Hematopoietic multipotent progenitor cell treated with erythropoietin and hydrocortisone succinate and interleukin-3 and kit ligand, for 4 days (in vitro differentiated cells): ENCODE measurements around the gene GPR33.
"Not testable (repeated sequence)": the region's sequence is repeated elsewhere in the genome, so short reads cannot be mapped to it uniquely, and the experiment has no call there.

Source experiments
- DNase-seq: peaks from one replicate; pipeline ENCODE4 v3.0.0-alpha.2; 2015

GPR33 gene

GRCh38 chr14:31457665-31458659, 29.9 kb downstream of the GPR33 start:
- DNase-seq: no peak

- peak; percentile 98 for DNase-seq
These were observed 30.8 kb downstream of the GPR33 start, which contains the start of gene DTD2 for GRCh38 chr14:31456841-31457664. Gene DTD2 (minus strand): TSS chr14:31457506. CDS start chr14:31457393, 113 bp downstream.

- peak; percentile 80 for DNase-seq
These were observed 37.7 kb downstream of the GPR33 start for GRCh38 chr14:31449971-31450610.

- no peak for DNase-seq
These were observed 38.7 kb downstream of the GPR33 start for GRCh38 chr14:31449136-31449535.

- no peak for DNase-seq
These were observed 42.1 kb downstream of the GPR33 start for GRCh38 chr14:31445703-31446102.

GRCh38 chr14:31442284-31442683, 45.6 kb downstream of the GPR33 start:
- no peak for DNase-seq

GRCh38 chr14:31441273-31442111, 46.3 kb downstream of the GPR33 start:
- DNase-seq: peak; percentile 21

GRCh38 chr14:31440280-31440679, 47.6 kb downstream of the GPR33 start:
- DNase-seq: no peak

GRCh38 chr14:31439561-31439960, 48.3 kb downstream of the GPR33 start:
- DNase-seq: no peak

- DNase-seq: not testable (repeated sequence)
These were observed 50.7 kb downstream of the GPR33 start for GRCh38 chr14:31437045-31437691.

- DNase-seq: no peak
These were observed 52.6 kb downstream of the GPR33 start for GRCh38 chr14:31435276-31435675.
